ENCODE measurements around the gene STAG1.
"Not testable (repeated sequence)": the region's sequence is repeated elsewhere in the genome, so short reads cannot be mapped to it uniquely, and the experiment has no call there.

Gene STAG1

GRCh38 chr3:136485777-136486176 is 266.4 kb downstream of the STAG1 start:
- no peak for DNase-seq

GRCh38 chr3:136476280-136476679 is 275.9 kb downstream of the STAG1 start:
- no peak for DNase-seq

- DNase-seq: not testable (repeated sequence)
Observed at GRCh38 chr3:136474876-136475275, 277.3 kb downstream of the STAG1 start.

DNA sequence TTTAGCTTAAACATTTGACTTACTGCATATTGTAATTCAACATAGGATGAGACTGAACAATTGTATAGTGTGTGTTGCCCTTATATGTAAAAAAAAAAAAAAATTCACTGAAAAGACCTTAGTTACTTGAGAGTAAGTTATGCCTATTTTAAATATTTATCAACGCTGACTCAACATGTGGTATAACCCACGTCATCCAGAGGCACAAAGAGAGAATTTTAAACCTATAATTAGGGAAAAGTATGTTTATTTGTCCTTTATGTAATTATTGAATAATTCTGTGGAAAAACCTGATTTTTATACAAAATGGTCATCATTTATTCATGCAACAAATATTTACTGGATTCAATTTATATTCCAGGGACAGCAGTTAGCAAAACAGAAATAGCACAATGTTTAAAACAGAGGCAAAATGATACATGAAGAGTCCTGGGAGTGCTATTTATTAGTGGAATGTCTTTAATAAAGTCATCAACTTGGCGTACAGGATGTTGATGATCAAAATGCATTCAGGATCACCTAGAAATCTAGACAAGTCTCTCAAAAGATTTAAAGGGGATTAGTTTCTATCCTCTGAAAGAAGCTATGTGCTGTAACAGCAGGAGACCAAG is 278.4 kb downstream of the STAG1 start:
- no peak for DNase-seq

DNA sequence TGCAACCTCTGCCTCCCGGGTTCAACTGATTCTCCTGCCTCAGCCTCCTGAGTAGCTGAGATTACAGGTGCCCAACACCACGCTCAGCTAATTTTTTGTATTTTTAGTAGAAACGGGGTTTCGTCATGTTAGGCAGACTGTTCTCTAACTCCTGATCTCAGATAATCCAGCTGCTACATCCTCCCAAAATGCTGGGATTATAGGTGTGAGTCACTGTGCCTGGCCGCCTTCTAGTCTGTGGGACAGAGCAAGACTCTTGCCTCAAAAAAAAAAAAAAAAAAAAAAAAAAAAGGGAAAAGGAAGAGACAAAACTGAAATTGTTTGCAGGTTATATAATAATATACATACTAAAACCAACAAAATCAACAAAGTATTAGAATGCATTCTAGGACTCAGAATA is 286.9 kb downstream of the STAG1 start:
- no peak for DNase-seq

GRCh38 chr3:136464502-136464901 is 287.7 kb downstream of the STAG1 start:
- no peak for DNase-seq

GRCh38 chr3:136463170-136463569 is 289.0 kb downstream of the STAG1 start:
- DNase-seq: no peak

DNA sequence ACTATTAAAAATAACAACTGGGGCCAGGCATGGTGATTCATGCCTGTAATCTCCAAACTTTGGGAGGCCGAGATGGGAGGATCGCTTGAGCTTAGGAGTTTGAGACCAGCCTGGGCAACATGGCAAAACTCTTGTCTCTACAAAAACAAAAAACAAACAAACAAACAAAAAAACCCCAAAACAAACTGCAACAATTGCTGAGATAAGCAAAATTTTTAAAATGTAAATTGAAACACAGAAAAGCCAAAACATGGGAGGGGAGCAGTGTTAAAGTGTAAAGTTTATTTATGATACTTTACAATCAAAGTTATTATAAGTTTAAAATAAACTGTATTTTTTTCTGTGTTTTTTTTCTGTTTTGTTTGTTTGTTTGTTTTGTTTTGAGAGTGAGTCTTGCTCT is 294.4 kb downstream of the STAG1 start:
- no peak for DNase-seq

DNA sequence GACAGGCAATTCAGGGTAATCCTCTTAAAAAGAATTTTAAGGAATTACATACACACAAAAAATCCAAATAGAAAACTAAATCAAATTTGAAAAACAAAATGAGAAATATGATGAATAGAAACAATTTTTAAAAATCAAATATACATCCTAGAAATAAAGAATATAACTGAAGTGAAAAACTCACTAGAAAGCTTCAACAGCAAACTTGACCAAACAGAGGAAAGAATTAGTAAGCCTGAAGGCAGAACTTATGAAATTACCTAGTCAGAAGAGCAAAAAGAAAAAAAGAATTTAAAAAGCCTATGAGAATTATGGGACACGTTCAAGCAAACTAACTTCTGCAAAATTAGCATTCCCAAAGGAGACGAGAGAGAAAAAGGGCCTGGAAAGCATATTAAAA is 296.0 kb downstream of the STAG1 start:
- no peak for DNase-seq

GRCh38 chr3:136444581-136444980 is 307.6 kb downstream of the STAG1 start:
- no peak for DNase-seq

- DNase-seq: no peak
Observed at GRCh38 chr3:136437043-136437442, 315.1 kb downstream of the STAG1 start.

- no peak for DNase-seq
Observed at GRCh38 chr3:136434429-136434828, 317.7 kb downstream of the STAG1 start.

GRCh38 chr3:136432685-136433084 is 319.5 kb downstream of the STAG1 start:
- DNase-seq: no peak

DNA sequence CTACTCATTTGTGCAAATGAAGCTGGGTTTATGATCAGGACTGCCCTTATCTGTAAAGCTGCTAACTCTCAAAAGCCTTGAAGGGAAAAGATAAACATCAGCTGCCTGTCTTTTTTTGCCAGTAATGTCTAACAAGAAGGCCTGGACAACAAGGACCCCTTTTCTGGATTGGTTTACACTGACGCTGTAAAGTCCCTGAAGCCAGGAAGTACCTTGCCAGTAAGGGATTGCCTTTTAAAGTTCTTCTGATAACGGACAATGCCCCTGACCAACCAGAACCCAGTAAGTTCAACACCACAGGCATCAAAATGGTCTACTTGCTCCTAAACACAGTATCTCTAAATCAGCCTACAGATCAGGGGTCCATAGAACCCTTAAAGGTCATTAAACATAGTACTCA is 324.0 kb downstream of the STAG1 start:
- no peak for DNase-seq

DNA sequence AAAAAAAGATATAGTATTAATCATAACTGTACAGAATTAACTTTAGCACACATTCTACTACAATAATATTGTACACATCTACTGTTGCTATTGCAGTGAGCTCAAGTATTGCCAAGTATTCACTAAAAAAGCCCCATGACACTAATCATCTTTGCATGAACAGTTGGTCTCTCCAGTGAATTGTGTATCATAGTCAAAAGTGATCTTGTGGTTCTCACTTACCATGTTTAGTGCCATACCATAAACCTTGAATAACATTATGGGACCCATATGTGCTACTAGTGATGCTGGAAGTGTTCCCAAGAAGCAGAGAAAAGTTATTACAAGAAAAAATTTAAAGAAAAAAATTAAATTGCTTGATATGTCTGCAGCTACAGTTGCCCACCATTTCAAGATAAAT is 324.9 kb downstream of the STAG1 start:
- no peak for DNase-seq

GRCh38 chr3:136414476-136414875 is 337.7 kb downstream of the STAG1 start:
- no peak for DNase-seq

GRCh38 chr3:136412307-136412706 is 339.9 kb downstream of the STAG1 start:
- no peak for DNase-seq

DNA sequence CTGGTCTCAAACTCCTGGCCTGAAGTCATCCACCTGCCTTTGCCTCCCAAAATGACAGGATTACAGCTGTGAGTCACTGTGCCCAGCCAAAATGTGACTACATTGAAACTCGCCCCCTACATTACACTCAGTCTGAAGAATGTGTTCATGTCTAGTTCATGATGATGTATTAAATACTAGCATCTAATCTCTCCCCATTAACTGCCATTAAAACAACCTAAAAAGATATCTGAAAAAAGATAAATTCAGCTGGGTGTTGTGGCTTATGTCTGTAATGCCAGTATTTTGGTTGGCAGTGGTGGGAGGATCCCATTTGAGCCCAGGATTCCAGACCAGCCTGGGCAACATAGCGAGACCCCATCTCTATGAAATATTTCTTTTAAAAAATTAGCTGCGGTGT is 342.6 kb downstream of the STAG1 start:
- no peak for DNase-seq

DNA sequence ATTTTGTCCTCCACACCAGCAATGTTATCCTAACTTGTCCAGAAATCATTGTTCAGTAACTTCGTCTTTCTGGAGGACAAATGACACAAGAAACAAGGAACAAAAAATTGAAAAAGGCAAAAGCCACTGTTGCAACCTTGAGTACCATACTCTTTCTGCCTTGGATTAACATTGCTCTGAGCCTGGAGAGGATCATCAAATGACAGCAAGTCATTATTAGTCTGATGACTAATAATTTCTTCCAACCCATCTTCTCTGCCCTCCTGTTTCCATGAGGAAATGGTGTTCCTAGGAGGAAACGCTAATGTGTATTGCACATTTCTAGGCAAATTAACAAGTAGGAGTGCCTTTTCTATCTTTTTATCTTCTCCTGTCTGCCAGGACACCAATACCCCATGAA is 348.1 kb downstream of the STAG1 start:
- DNase-seq: no peak

- DNase-seq: no peak
Observed at GRCh38 chr3:136396916-136397315, 355.3 kb downstream of the STAG1 start.

DNA sequence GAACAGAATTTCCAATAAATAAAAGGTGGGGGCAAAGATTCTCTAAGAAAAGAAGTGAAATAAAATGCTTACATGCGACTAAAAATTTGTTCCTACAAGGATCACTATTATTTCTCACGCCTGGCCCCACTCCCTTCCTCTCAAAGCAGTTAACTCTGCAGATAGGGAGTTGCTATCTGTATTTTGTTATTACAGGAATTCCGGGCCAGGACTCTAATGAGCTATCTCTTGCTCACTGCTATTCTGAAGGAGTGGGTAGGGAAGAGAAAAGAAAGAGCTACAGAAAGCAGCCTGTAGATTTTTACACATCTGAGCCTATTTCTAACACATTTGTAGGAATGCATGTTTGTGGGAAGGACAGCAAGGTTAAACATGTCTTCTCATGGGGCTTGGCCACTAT is 361.6 kb downstream of the STAG1 start:
- no peak for DNase-seq

- no peak for DNase-seq
Observed at GRCh38 chr3:136387031-136387430, 365.1 kb downstream of the STAG1 start.

- DNase-seq: no peak
Observed at GRCh38 chr3:136385457-136385856, 366.7 kb downstream of the STAG1 start.

GRCh38 chr3:136381051-136381450 is 371.1 kb downstream of the STAG1 start:
- no peak for DNase-seq

- no peak for DNase-seq
Observed at GRCh38 chr3:136380530-136380929, 371.6 kb downstream of the STAG1 start.

DNA sequence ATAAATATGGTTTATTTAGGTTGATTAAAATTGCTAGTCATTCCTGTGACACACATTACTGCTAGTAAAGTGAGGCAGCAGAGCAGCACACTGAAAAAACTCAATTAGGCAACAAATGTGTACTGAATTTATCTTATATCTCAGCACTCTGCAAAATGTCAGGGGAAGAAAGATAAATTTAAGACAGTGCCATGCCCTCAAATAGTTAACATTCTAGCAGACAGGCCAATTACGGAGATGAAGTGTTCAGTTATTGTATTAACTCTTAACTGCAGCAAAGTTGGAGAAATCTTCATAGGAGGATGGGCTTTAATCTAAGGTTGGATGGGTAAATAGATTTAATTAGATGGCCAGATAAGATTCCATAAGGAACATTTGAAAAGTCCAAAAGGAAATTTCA is 374.2 kb downstream of the STAG1 start:
- DNase-seq: no peak
